Right lobe of liver (tissue), 4 donors: ENCODE measurements around the gene COX11.

Source experiments
- CTCF ChIP-seq, 4 donors: fragments of 200-600 bp in 3 of 4; fragments of 450-650 bp in 1 of 4; IDR thresholded peaks; one replicate each; pipeline versions ENCODE4 v1.5.1 to v1.8.0; 2016 to 2022; ENCODE audit warnings: antibody characterized with exemption in 4 of 4, mild to moderate bottlenecking in 2 of 4
- POLR2A ChIP-seq: fragments of 450-650 bp; IDR thresholded peaks from one replicate; pipeline ENCODE4 v1.6.1; 2017; ENCODE audit warnings: antibody characterized with exemption, mild to moderate bottlenecking
- donor health status: DM: no; HTN: no; CAD: no.
- donor health status: DM: no; HTN: no; CAD: no.
- donor health status: DM: no; HTN: yes; CAD: no.

DNA sequence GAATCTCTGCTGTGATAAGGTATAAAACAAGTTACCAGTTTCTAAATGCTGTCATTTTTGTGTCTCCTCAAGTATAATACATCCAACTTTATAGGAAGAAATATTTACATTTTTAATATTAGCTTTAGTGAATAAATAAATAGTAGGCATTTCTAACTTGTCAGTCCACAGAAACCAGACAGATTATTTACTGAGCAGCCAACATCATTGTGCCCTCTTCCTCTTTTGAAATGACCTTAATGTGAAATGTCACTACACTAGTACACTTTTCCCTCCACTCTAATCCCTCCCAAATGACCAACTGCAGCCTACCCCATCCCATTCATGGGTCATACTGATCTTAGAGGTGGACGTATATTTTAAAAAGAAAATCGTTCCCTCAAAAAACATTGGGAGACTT, 9.3 kb upstream of the COX11 start:
- TF ChIP-seq POLR2A (no peak), CTCF (IDR thresholded peaks at IDR 0.05) (no peak)
